H1 (cell line): ENCODE results near the gene LMAN1L. TPM values are rescaled to one million over a fixed set of nuclear protein-coding genes. Genes with fewer than 3 reads are reported as not detected.

Experiments used
- CTCF ChIA-PET: fragments of 300-600 bp; sonication (Branson Sonifier 250); formaldehyde crosslinking; loops from one replicate; lab custom pipeline; 2021; ENCODE audit not compliant: partially characterized antibody; lab: Charles Lee
- POLR2A ChIA-PET: fragments of 300-600 bp; sonication (Branson Sonifier 250); formaldehyde crosslinking; loops from one replicate; lab custom pipeline; 2021; ENCODE audit warnings: inconsistent platforms; ENCODE audit not compliant: partially characterized antibody; lab: Charles Lee
- DNase-seq, 2 experiments: peaks; one replicate each; pipeline versions ENCODE4 v3.0.0 to v3.0.0-alpha.2; 2010 to 2022; ENCODE audit warnings: low spot score in 2 of 2, low read depth in 1 of 2, mixed read lengths in 1 of 2
- FAIRE-seq: peaks from 2 replicates; lab custom pipeline; 2011; peaks lifted over from hg19 to GRCh38; lab: Jason Lieb, UNC
- H2AFZ ChIP-seq: 2 replicates; pipeline ENCODE4 v1.8.1; 2012; ENCODE audit warnings: low read length, inconsistent platforms
- H2AK5ac ChIP-seq: 2 replicates; pipeline ENCODE4 v1.6.1; 2013; ENCODE audit warnings: low read depth, low read length
- H2BK120ac ChIP-seq: replicated peaks from 2 replicates; pipeline ENCODE3; 2013; ENCODE audit warnings: low read depth, low read length, inconsistent platforms
- H2BK12ac ChIP-seq: 2 replicates; pipeline ENCODE4 v1.6.1; 2013; ENCODE audit warnings: low read depth, low read length
- H2BK15ac ChIP-seq: 2 replicates; pipeline ENCODE4 v1.6.1; 2013; ENCODE audit warnings: low read length
- H2BK20ac ChIP-seq: 2 replicates; pipeline ENCODE4 v1.6.1; 2013; ENCODE audit warnings: low read length
- H2BK5ac ChIP-seq: 2 replicates; pipeline ENCODE4 v1.6.1; 2013; ENCODE audit warnings: low read depth, low read length
- H3K14ac ChIP-seq: 2 replicates; pipeline ENCODE4 v1.6.1; 2013; ENCODE audit warnings: inconsistent platforms; ENCODE audit not compliant: insufficient read length
- H3K18ac ChIP-seq: 2 replicates; pipeline ENCODE4 v1.6.1; 2013; ENCODE audit warnings: low read length; ENCODE audit errors: extremely low read depth
- H3K23ac ChIP-seq: 2 replicates; pipeline ENCODE4 v1.6.1; 2013; ENCODE audit warnings: inconsistent platforms; ENCODE audit not compliant: insufficient read length
- H3K23me2 ChIP-seq: 2 replicates; pipeline ENCODE4 v1.6.1; 2013; ENCODE audit warnings: low read depth, low read length
- H3K27ac ChIP-seq: 2 replicates; pipeline ENCODE4 v1.6.1; 2011; ENCODE audit warnings: low read depth, low read length, inconsistent platforms
- H3K27me3 ChIP-seq, 4 experiments: replicated peaks in 1 of 4; 1 replicate in 1 of 4; 2 replicates in 3 of 4; pipeline versions ENCODE4 v1.6.1 to v1.8.1; 2011 to 2013; ENCODE audit warnings: low read length in 3 of 4, mild to moderate bottlenecking in 3 of 4, inconsistent platforms in 2 of 4, mixed read lengths in 2 of 4, moderate library complexity in 1 of 4; ENCODE audit not compliant: control insufficient read depth in 3 of 4, insufficient read depth in 3 of 4; ENCODE audit errors: extremely low read depth in 1 of 4
- H3K36me3 ChIP-seq, 4 experiments: 2 replicates each; pipeline versions ENCODE4 v1.6.1 to v1.8.1; 2011 to 2013; ENCODE audit warnings: mild to moderate bottlenecking in 4 of 4, low read length in 3 of 4, moderate library complexity in 2 of 4, control low read depth in 1 of 4, inconsistent platforms in 1 of 4; ENCODE audit not compliant: insufficient read depth in 4 of 4, control insufficient read depth in 2 of 4
- H3K4ac ChIP-seq: replicated peaks from 2 replicates; pipeline ENCODE3; 2013; ENCODE audit warnings: low read length, low read depth, mixed read lengths, inconsistent platforms; ENCODE audit not compliant: insufficient read length
- H3K4me1 ChIP-seq, 4 experiments: replicated peaks in 1 of 4; 1 replicate in 1 of 4; 2 replicates in 3 of 4; pipeline versions ENCODE4 v1.6.1 to v1.8.1; 2011 to 2013; ENCODE audit warnings: low read length in 3 of 4, inconsistent platforms in 2 of 4, mixed read lengths in 1 of 4; ENCODE audit not compliant: insufficient read depth in 4 of 4, control insufficient read depth in 3 of 4
- H3K4me2 ChIP-seq, 2 experiments: 2 replicates each; pipeline versions ENCODE4 v1.6.1 to v1.8.1; 2011 to 2013; ENCODE audit warnings: low read depth in 2 of 2, low read length in 2 of 2, control low read depth in 1 of 2, inconsistent platforms in 1 of 2, mild to moderate bottlenecking in 1 of 2; ENCODE audit not compliant: insufficient read depth in 1 of 2
- H3K4me3 ChIP-seq, 4 experiments: fragments of 200-600, 300-600 bp in 1 of 4; sonication (generic), shearing (Covaris generic), sonication (Bioruptor Twin) in 1 of 4; 2 replicates each; pipeline versions ENCODE4 v1.5.1 to v1.8.1; 2011 to 2016; ENCODE audit warnings: low read length in 4 of 4, low read depth in 3 of 4, control low read depth in 2 of 4, inconsistent platforms in 2 of 4, mild to moderate bottlenecking in 2 of 4, mixed read lengths in 1 of 4, moderate library complexity in 1 of 4; ENCODE audit not compliant: insufficient read depth in 2 of 4; ENCODE audit errors: extremely low read depth in 1 of 4
- H3K56ac ChIP-seq: replicated peaks from 2 replicates; pipeline ENCODE3; 2013; ENCODE audit warnings: low read depth, mild to moderate bottlenecking, mixed read lengths, low read length, inconsistent platforms; ENCODE audit not compliant: insufficient read length
- H3K79me1 ChIP-seq: 2 replicates; pipeline ENCODE4 v1.6.1; 2013; ENCODE audit warnings: low read depth, low read length, control low read depth
- H3K79me2 ChIP-seq, 2 experiments: 2 replicates each; pipeline versions ENCODE4 v1.6.1 to v1.8.1; 2012 to 2013; ENCODE audit warnings: low read length in 2 of 2, mild to moderate bottlenecking in 2 of 2, inconsistent platforms in 1 of 2; ENCODE audit not compliant: insufficient read depth in 2 of 2, control insufficient read depth in 1 of 2
- H3K9ac ChIP-seq, 4 experiments: replicated peaks in 1 of 4; 1 replicate in 1 of 4; 2 replicates in 3 of 4; pipeline versions ENCODE4 v1.6.1 to v1.8.1; 2011 to 2013; ENCODE audit warnings: low read depth in 3 of 4, low read length in 3 of 4, control low read depth in 2 of 4, mild to moderate bottlenecking in 2 of 4, moderate library complexity in 2 of 4, inconsistent platforms in 1 of 4; ENCODE audit errors: extremely low read depth in 1 of 4
- H3K9me3 ChIP-seq, 2 experiments: 2 replicates each; pipeline versions ENCODE4 v1.6.1 to v1.8.1; 2012 to 2013; ENCODE audit warnings: mild to moderate bottlenecking in 2 of 2, moderate library complexity in 2 of 2, control low read depth in 1 of 2, inconsistent platforms in 1 of 2, low read depth in 1 of 2, low read length in 1 of 2, mixed read lengths in 1 of 2; ENCODE audit not compliant: insufficient read depth in 2 of 2
- H4K20me1 ChIP-seq, 2 experiments: replicated peaks in 1 of 2; 2 replicates each; pipeline versions ENCODE3 to v1.8.1; 2011 to 2013; ENCODE audit warnings: inconsistent platforms in 2 of 2, low read length in 2 of 2, mild to moderate bottlenecking in 1 of 2; ENCODE audit not compliant: insufficient read depth in 2 of 2, control insufficient read depth in 1 of 2
- H4K5ac ChIP-seq: 2 replicates; pipeline ENCODE4 v1.6.1; 2013; ENCODE audit warnings: low read length, low read depth, mixed read lengths, inconsistent platforms; ENCODE audit not compliant: insufficient read length
- H4K8ac ChIP-seq: 2 replicates; pipeline ENCODE4 v1.8.0; 2013; ENCODE audit warnings: mild to moderate bottlenecking, moderate library complexity, low read length, inconsistent platforms; ENCODE audit not compliant: insufficient read depth; ENCODE audit errors: extremely low read depth
- H4K91ac ChIP-seq: replicated peaks from 2 replicates; pipeline ENCODE3; 2013; ENCODE audit warnings: low read length, mixed read lengths, inconsistent platforms; ENCODE audit not compliant: insufficient read length
- GABPA ChIP-seq: IDR thresholded peaks from 2 replicates; pipeline ENCODE4 v1.6.1; 2011; ENCODE audit warnings: mild to moderate bottlenecking, low read length, moderate library complexity, borderline replicate concordance; ENCODE audit not compliant: insufficient read depth
- JUN ChIP-seq: IDR thresholded peaks from 2 replicates; pipeline ENCODE4 v1.6.1; 2011; ENCODE audit warnings: low read depth, mild to moderate bottlenecking, improper control_type of control experiment, low read length
- NANOG ChIP-seq: IDR thresholded peaks from 2 replicates; pipeline ENCODE4 v1.6.1; 2011; ENCODE audit warnings: low read length, low read depth, mild to moderate bottlenecking, inconsistent platforms; ENCODE audit not compliant: insufficient read depth, poor library complexity, severe bottlenecking
- RFX5 ChIP-seq: IDR thresholded peaks from 2 replicates; pipeline ENCODE4 v1.6.1; 2011; ENCODE audit warnings: low read depth, low read length, improper control_type of control experiment, borderline replicate concordance
- SIN3A ChIP-seq, 2 experiments: IDR thresholded peaks in 1 of 2; conservative IDR thresholded peaks in 1 of 2; 2 replicates each; pipeline ENCODE4 v1.6.1; 2011 to 2012; ENCODE audit warnings: low read length in 2 of 2, improper control_type of control experiment in 1 of 2, low read depth in 1 of 2, mild to moderate bottlenecking in 1 of 2
- SIX5 ChIP-seq: IDR thresholded peaks from 2 replicates; pipeline ENCODE4 v1.6.1; 2011; ENCODE audit warnings: mild to moderate bottlenecking, low read depth, low read length
- TCF12 ChIP-seq: IDR thresholded peaks from 2 replicates; pipeline ENCODE4 v1.6.1; 2011; ENCODE audit warnings: low read depth, mild to moderate bottlenecking, low read length
- WGBS, 2 experiments: shearing (Covaris generic) in 1 of 2; methylation state at CpG; one replicate each; pipeline versions ENCODE4 v1.1.6 to v1.1.7; 2013 to 2015; ENCODE audit warnings: low lambda C conversion rate in 2 of 2, mixed read lengths in 2 of 2, inconsistent platforms in 1 of 2, low coverage in 1 of 2, missing lambda C conversion rate in 1 of 2; ENCODE audit not compliant: insufficient replicate concordance in 2 of 2, insufficient coverage in 1 of 2, insufficient read length in 1 of 2; ENCODE audit errors: extremely low coverage in 1 of 2, missing lambda C conversion rate in 1 of 2; 5-methylcytosine and 5-hydroxymethylcytosine counted together
- polyA plus RNA-seq, 7 experiments: library from polyadenylated mRNA; depleted of rRNA in 3 of 7; stranded (reverse) in 5 of 7; unstranded in 2 of 7; fragments of >200 nt in 5 of 7; fragments of 200-250 nt in 2 of 7; gene quantifications; 1 replicate in 5 of 7; 2 replicates in 1 of 7; 4 replicates in 1 of 7; pipeline versions ENCODE4 v1.2.1 to v1.2.3, GENCODE V29; 2011 to 2013; ENCODE audit warnings: missing spikeins in 2 of 7, mixed read lengths in 2 of 7
- total RNA-seq: library from RNA; stranded (reverse); fragmentation: NEBNext Ultra II Directional; extraction: Animal tissue kit (Norgen Biotek cat#: 25700); gene quantifications from 2 replicates; pipeline ENCODE4 v1.2.1, GENCODE V29; 2021
- TF ChIP-seq, protein P1 (sequence below): IDR thresholded peaks from 2 replicates; pipeline ENCODE4 v1.6.1; 2012; ENCODE audit warnings: low read length, inconsistent platforms
- TF ChIP-seq, protein P2 (sequence below): IDR thresholded peaks from 2 replicates; pipeline ENCODE4 v1.6.1; 2012; ENCODE audit warnings: inconsistent platforms

The LMAN1L gene
- total and polyA plus RNA-seq, 2 of the 8 experiments (the other 6 are each of a cell fraction or from before 2014, with no cell fraction given), result not detected

GRCh38 chr15:74868059-74868458 lies 55.4 kb downstream of the LMAN1L start:
- Histone ChIP-seq H2AFZ (no peak overlapping the region), H3K4me1 (no peaks in the 10 kb centered on the region; a peak in 1 of 7 replicates), H3K27me3 (no peaks in the 10 kb centered on the region), H3K14ac (no peak overlapping the region), H2BK20ac (no peak overlapping the region), H3K56ac (no peak overlapping the region), H2BK5ac (no peak overlapping the region), H4K5ac (no peak overlapping the region), H3K4ac (no peak overlapping the region), H3K27ac (no peak overlapping the region), H3K4me3 (no peak overlapping the region), H3K9me3 (no peaks in the 10 kb centered on the region), H3K23me2 (peaks cover 2% of the 10 kb centered on the region; the same call in 1 of the 2 replicates), H3K23ac (no peak overlapping the region), H3K9ac (no peak overlapping the region), H3K4me2 (no peak overlapping the region), H2BK12ac (no peak overlapping the region), H3K79me1 (peaks cover 9% of the 10 kb centered on the region; the same call in 1 of the 2 replicates), H2AK5ac (no peak overlapping the region), H3K79me2 (peaks cover 0 to 55% of the 10 kb centered on the region in 2 experiments; a peak in 2 of 4 replicates), H2BK120ac (no peak overlapping the region), H2BK15ac (no peak overlapping the region), H4K91ac (no peak overlapping the region), H3K18ac (no peak overlapping the region), H3K36me3 (no peaks in the 10 kb centered on the region), H4K8ac (no peak overlapping the region), H4K20me1 (peaks cover 3 to 11% of the 10 kb centered on the region in 2 experiments)
- 94% methylated on average over 6 of the region's 6 CpGs; no CpG with 5 or more reads in 1 of the 2 experiments for WGBS, 2 experiments
- TF ChIP-seq SIX5 (no peak), RFX5 (no peak), GABPA (no peak), NANOG (no peak), TCF12 (no peak), JUN (no peak), SIN3A (conservative IDR thresholded peaks at IDR 0.05 in 1 of 2, IDR thresholded peaks at IDR 0.05 in 1 of 2; ENCODE audit: low read depth in 1 of 2, low read length in 2 of 2) (no peak)
- TF ChIP-seq, protein P1, sequence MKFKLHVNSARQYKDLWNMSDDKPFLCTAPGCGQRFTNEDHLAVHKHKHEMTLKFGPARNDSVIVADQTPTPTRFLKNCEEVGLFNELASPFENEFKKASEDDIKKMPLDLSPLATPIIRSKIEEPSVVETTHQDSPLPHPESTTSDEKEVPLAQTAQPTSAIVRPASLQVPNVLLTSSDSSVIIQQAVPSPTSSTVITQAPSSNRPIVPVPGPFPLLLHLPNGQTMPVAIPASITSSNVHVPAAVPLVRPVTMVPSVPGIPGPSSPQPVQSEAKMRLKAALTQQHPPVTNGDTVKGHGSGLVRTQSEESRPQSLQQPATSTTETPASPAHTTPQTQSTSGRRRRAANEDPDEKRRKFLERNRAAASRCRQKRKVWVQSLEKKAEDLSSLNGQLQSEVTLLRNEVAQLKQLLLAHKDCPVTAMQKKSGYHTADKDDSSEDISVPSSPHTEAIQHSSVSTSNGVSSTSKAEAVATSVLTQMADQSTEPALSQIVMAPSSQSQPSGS, result no peak
- TF ChIP-seq, protein P2, sequence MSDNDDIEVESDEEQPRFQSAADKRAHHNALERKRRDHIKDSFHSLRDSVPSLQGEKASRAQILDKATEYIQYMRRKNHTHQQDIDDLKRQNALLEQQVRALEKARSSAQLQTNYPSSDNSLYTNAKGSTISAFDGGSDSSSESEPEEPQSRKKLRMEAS, result no peak
- ChIA-PET CTCF (interaction anchor here (0.8 to 1.5 kb wide), 4 partner anchors 12 to 42 kb away, joined by 3 to 7 read pairs (median 3); no protein-coding TSS in a partner anchor), POLR2A (interaction anchor here (1.1 to 1.8 kb wide), 2 partner anchors 26 to 70 kb away, joined by 3 to 4 read pairs; partner anchors contain the start of gene COX5A)
- FAIRE-seq (no peak), DNase-seq (no peak)
